Psoas muscle (tissue), 8 donors: ENCODE results near the gene SERPINB1. TPM values are rescaled to one million over a fixed set of nuclear protein-coding genes. Genes with fewer than 3 reads are reported as not detected.
A peak's percentile ranks its signal among the peaks of the same experiment; 100 is the strongest.

Experiments
- ATAC-seq, 4 donors: fragments of 200-7000 bp; cut with Tn5 transposase; one replicate each; pipeline ENCODE4 v1.9.1; 2020; ENCODE audit warnings: moderate library complexity in 3 of 4, mild to moderate bottlenecking in 2 of 4
- DNase-seq, 2 donors: peaks; one replicate each; pipeline ENCODE4 v3.0.0-alpha.2; 2020
- H3K27ac ChIP-seq: fragments of 200-600 bp; one replicate; pipeline ENCODE4 v1.8.0; 2022
- H3K27me3 ChIP-seq, 3 donors: fragments of 200-600 bp in 1 of 3; one replicate each; pipeline versions ENCODE4 v1.6.1 to v1.8.0; 2013 to 2022; ENCODE audit warnings: low read length in 2 of 3, mild to moderate bottlenecking in 2 of 3, moderate library complexity in 1 of 3; ENCODE audit not compliant: insufficient read depth in 3 of 3
- H3K36me3 ChIP-seq, 2 donors: fragments of 200-600 bp in 1 of 2; one replicate each; pipeline versions ENCODE4 v1.6.1 to v1.8.0; 2013 to 2022; ENCODE audit warnings: low read depth in 1 of 2, mild to moderate bottlenecking in 1 of 2, moderate library complexity in 1 of 2; ENCODE audit not compliant: insufficient read depth in 1 of 2
- H3K4me1 ChIP-seq: fragments of 200-600 bp; one replicate; pipeline ENCODE4 v1.8.0; 2022
- H3K4me3 ChIP-seq: fragments of 200-600 bp; one replicate; pipeline ENCODE4 v1.8.0; 2022; ENCODE audit warnings: mild to moderate bottlenecking
- H3K9me3 ChIP-seq: fragments of 200-600 bp; one replicate; pipeline ENCODE4 v1.8.0; 2022
- WGBS, 3 donors: extraction: QIAGEN DNeasy Blood & Tissue Kit; methylation state at CpG; one replicate each; pipeline versions ENCODE4 v1.1.6 to v1.1.7; 2013; 5-methylcytosine and 5-hydroxymethylcytosine counted together
- intact Hi-C, 2 donors: fragments of 100-400 bp; cut with DNase I; formaldehyde crosslinking; loops; one replicate each; pipeline versions ENCODE4 v1.11.0 to v1.14.2; 2022
- polyA plus RNA-seq, 3 donors: library from polyadenylated mRNA; stranded (reverse); fragments of 200-250 nt; gene quantifications; one replicate each; pipeline ENCODE4 v1.2.3, GENCODE V29; 2013
- total RNA-seq, 4 donors: library from RNA; stranded (reverse); fragmentation: NEBNext Ultra II Directional in 2 of 4; extraction: Animal tissue kit (Norgen Biotek cat#: 25700) in 2 of 4; gene quantifications; one replicate each; pipeline versions ENCODE4 v1.2.1 to v1.2.4, GENCODE V29; 2021 to 2023
- TF ChIP-seq, protein P1 (sequence below): fragments of 200-600 bp; IDR thresholded peaks from one replicate; pipeline ENCODE4 v1.8.0; 2022; ENCODE audit warnings: antibody characterized with exemption
- donor health status: healthy with polysubstance abuse.
- donor health status: DM: no; HTN: no; CAD: no; lungs with moderate emphysema.
- donor health status: Bipolar disorder and iron deficiency.
- donor health status: healthy.
- donor health status: DM: yes; HTN: yes; CAD: no.
- donor health status: DM: no; HTN: no; CAD: no.
- donor health status: DM: no; HTN: no; CAD: no.
- donor health status: DM: yes; HTN: yes; CAD: no.

The SERPINB1 gene
- total and polyA plus RNA-seq, 7 donors: 10.2 to 131 (median 43.6) TPM

- ATAC-seq (no peak), DNase-seq (no peak)
- Histone ChIP-seq H3K9me3 (no peaks in the 10 kb centered on the region), H3K36me3 (peaks cover 2 to 49% of the 10 kb centered on the region in 2 donors), H3K4me1 (peaks cover 28% of the 10 kb centered on the region), H3K27me3 (no peaks in the 10 kb centered on the region), H3K4me3 (peak overlapping the region; percentile 73), H3K27ac (peak overlapping the region; percentile 97)
- intact Hi-C loops: loop anchor here (2.0 to 5.0 kb wide), 4 partner anchors 47 to 217 kb away; no protein-coding TSS in a partner anchor
- WGBS, 3 donors: 49 to 68% (median 54%) methylated on average over 12 of the region's 12 CpGs
- TF ChIP-seq, protein P1, sequence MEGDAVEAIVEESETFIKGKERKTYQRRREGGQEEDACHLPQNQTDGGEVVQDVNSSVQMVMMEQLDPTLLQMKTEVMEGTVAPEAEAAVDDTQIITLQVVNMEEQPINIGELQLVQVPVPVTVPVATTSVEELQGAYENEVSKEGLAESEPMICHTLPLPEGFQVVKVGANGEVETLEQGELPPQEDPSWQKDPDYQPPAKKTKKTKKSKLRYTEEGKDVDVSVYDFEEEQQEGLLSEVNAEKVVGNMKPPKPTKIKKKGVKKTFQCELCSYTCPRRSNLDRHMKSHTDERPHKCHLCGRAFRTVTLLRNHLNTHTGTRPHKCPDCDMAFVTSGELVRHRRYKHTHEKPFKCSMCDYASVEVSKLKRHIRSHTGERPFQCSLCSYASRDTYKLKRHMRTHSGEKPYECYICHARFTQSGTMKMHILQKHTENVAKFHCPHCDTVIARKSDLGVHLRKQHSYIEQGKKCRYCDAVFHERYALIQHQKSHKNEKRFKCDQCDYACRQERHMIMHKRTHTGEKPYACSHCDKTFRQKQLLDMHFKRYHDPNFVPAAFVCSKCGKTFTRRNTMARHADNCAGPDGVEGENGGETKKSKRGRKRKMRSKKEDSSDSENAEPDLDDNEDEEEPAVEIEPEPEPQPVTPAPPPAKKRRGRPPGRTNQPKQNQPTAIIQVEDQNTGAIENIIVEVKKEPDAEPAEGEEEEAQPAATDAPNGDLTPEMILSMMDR: no peak
Measured at GRCh38 chr6:2839982-2840748, 1.5 kb downstream of the SERPINB1 start.

DNA sequence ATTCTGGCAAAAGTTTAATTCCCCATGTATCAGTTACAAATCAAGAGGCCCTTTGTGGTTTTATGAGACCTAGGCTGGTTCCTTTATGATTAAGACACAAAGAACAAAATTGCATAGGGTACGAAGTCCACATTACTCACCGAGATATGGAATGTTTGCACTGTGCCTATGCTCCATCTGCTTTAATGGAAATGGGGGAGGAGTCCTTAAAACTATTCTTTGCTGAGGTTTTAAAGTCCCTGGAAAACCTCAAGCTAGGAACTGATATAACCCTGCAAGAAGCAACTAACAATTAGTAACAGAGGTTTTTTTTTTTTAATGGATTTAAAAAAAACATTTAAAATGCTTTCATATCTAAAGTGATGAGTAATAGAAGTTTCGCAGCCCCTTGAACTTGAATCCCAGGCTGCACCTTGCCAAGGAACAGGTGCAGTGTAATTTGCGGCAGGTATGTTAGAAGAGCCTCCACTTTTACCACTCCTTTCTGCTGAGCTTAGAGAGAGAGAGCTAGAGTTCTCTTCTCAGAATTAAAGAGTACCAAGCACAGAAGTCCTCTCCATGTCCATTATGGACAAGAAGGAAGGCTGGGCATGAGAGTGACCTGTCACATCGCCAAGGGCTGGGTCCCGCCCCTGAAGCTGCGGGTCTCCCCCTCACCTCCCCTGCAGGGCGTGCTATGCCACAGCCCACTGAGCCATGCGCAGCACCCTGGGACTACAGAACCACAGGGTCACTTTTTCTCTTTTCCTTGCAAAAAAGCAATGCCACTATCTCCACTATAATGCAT is 2.3 kb downstream of the SERPINB1 start:
- Histone ChIP-seq H3K27ac (peak overlapping the region; percentile 97), H3K4me1 (peaks cover 28% of the 10 kb centered on the region), H3K27me3 (no peaks in the 10 kb centered on the region), H3K9me3 (no peaks in the 10 kb centered on the region), H3K4me3 (peak overlapping the region; percentile 73), H3K36me3 (peaks cover 4 to 56% of the 10 kb centered on the region in 2 donors)
- TF ChIP-seq, protein P1: no peak
- ATAC-seq: no peak
- no peak for DNase-seq
- 64 to 75% (median 74%) methylated on average over 9 of the region's 9 CpGs for WGBS, 3 donors
- intact Hi-C loops: no loop called here

DNA sequence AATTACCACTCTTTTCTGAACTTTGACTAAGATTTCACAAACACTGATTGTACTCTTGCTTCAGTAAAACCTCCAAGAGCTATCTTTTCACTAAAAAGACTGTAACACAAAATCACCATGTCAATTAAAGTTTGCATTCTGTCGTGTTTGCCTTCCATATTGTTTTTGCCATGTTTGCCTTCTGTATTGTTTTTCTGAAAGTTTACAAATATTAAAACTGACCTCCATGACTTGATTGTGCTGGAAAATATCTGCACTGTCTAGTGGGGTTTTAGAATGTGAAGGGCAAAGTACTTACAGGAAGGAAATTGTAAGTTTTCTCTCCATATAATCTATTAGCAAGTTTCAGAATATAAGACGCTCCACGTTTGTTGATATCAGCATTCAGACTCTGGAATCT is 3.4 kb downstream of the SERPINB1 start:
- Histone ChIP-seq H3K27ac (no peak overlapping the region), H3K4me3 (no peak overlapping the region), H3K36me3 (peaks cover 4 to 66% of the 10 kb centered on the region in 2 donors), H3K9me3 (no peaks in the 10 kb centered on the region), H3K4me1 (peaks cover 28% of the 10 kb centered on the region), H3K27me3 (no peaks in the 10 kb centered on the region)
- intact Hi-C loops: no loop called here
- no peak for DNase-seq
- 85 to 87% (median 86%) methylated on average over 3 of the region's 3 CpGs for WGBS, 3 donors
- TF ChIP-seq, protein P1: no peak
- ATAC-seq: no peak

DNA sequence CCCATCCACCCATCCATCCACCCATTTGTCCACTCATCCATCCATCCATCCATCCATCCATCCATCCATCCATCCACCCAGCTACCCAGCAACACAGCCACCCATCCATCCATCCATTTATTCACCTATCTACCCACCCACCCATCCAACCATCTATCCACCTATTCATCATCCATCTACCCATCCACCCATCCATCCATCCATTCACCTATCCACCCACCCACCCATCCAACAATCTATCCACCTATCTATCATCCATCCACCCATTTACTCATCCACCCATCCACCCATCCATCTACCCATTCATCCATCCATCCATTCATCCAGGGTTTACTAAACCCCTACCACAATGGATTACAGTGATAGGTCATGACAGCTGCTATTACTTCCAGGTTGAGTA is 7.4 kb downstream of the SERPINB1 start:
- DNase-seq (no peak), ATAC-seq (no peak)
- H3K27ac ChIP-seq: no peak overlapping the region
- H3K36me3 ChIP-seq: peaks cover 4 to 71% of the 10 kb centered on the region in 2 donors
- H3K9me3 ChIP-seq: no peaks in the 10 kb centered on the region
- H3K27me3 ChIP-seq: no peaks in the 10 kb centered on the region
- intact Hi-C loops: no loop called here
- peaks cover 3% of the 10 kb centered on the region for H3K4me1 ChIP-seq
- H3K4me3 ChIP-seq: no peak overlapping the region
- TF ChIP-seq, protein P1: no peak
